HFF-Myc (cell line): ENCODE results near the gene CETN3.
A peak's percentile ranks its signal among the peaks of the same experiment; 100 is the strongest.

ENCODE experiments used
- DNase-seq: peaks from one replicate; pipeline ENCODE4 v3.0.0-alpha.2; 2011; ENCODE audit warnings: low read depth; ENCODE audit errors: extremely low read depth
- H3K4me3 ChIP-seq: replicated peaks from 2 replicates; pipeline ENCODE4 v1.5.1; 2011; ENCODE audit warnings: low read depth, mild to moderate bottlenecking, control low read depth, low read length
- CTCF ChIP-seq: IDR thresholded peaks from 2 replicates; pipeline ENCODE4 v1.5.1; 2012; ENCODE audit warnings: mild to moderate bottlenecking, low read depth, low read length, control low read depth; ENCODE audit errors: missing control alignments

CETN3 gene

GRCh38 chr5:90409318-90410177 is at the start of gene CETN3:
Gene CETN3 (minus strand): TSS chr5:90409756. CDS start chr5:90409661, 95 bp downstream.
- no peak for TF ChIP-seq CTCF
- DNase-seq, result peak; percentile 93
- H3K4me3 ChIP-seq, result peak within 1 kb of the TSS; percentile 90

GRCh38 chr5:90446961-90447360 is 37.4 kb upstream of the CETN3 start:
- no peak for DNase-seq
- TF ChIP-seq CTCF, result no peak

GRCh38 chr5:90440644-90441043 is 31.1 kb upstream of the CETN3 start:
- no peak for DNase-seq
- H3K4me3 ChIP-seq, result no peak overlapping the region
- TF ChIP-seq CTCF, result no peak

More at GRCh38 chr5:90446961-90447360, 37.4 kb upstream of the CETN3 start:
- H3K4me3 ChIP-seq, result no peak overlapping the region

GRCh38 chr5:90438100-90438499 is 28.5 kb upstream of the CETN3 start:
- DNase-seq, result no peak
- H3K4me3 ChIP-seq, result no peak overlapping the region
- no peak for TF ChIP-seq CTCF

GRCh38 chr5:90437663-90438062 is 28.1 kb upstream of the CETN3 start:
- DNase-seq, result no peak
- H3K4me3 ChIP-seq, result no peak overlapping the region
- TF ChIP-seq CTCF, result no peak

- no peak for DNase-seq
- H3K4me3 ChIP-seq, result no peak overlapping the region
- TF ChIP-seq CTCF, result peak; percentile 77
Observed at GRCh38 chr5:90434116-90434714, 24.7 kb upstream of the CETN3 start.
